ENCODE results near the gene TRIO. TPM values are rescaled to one million over a fixed set of nuclear protein-coding genes. Genes with fewer than 3 reads are reported as not detected.

The TRIO gene
- total and polyA plus RNA-seq, 2 donors = 35.8 to 233 TPM

- H3K36me3 ChIP-seq (ENCODE audit: insufficient read depth) = peaks cover 9% of the 10 kb centered on the region
Measured at GRCh38 chr5:14486996-14487896, 344.1 kb downstream of the TRIO start.

GRCh38 chr5:14487897-14488570 is 344.9 kb downstream of the TRIO start:
- no peak for DNase-seq (ENCODE audit: extremely low spot score)
- Histone ChIP-seq H3K4me3 (ENCODE audit: low read depth, low read length) (no peak overlapping the region), H3K4me1 (ENCODE audit: insufficient read depth) (no peaks in the 10 kb centered on the region), H3K36me3 (ENCODE audit: insufficient read depth) (peaks cover 7% of the 10 kb centered on the region), H3K27ac (ENCODE audit: low read depth) (no peak overlapping the region)
- WGBS = 85% methylated on average over 60 of the region's 60 CpGs

More at GRCh38 chr5:14486996-14487896, 344.1 kb downstream of the TRIO start:
- Histone ChIP-seq H3K4me3 (ENCODE audit: low read depth, low read length) (no peak overlapping the region), H3K4me1 (ENCODE audit: insufficient read depth) (no peaks in the 10 kb centered on the region), H3K27ac (ENCODE audit: low read depth) (no peak overlapping the region)
- no peak for DNase-seq (ENCODE audit: extremely low spot score)
- WGBS = 80% methylated on average over 62 of the region's 62 CpGs

GRCh38 chr5:14488709-14489108 is 345.6 kb downstream of the TRIO start:
- Histone ChIP-seq H3K4me3 (ENCODE audit: low read depth, low read length) (no peak overlapping the region), H3K4me1 (ENCODE audit: insufficient read depth) (no peaks in the 10 kb centered on the region), H3K27ac (ENCODE audit: low read depth) (no peak overlapping the region), H3K36me3 (ENCODE audit: insufficient read depth) (peaks cover 4% of the 10 kb centered on the region)
- WGBS = 90% methylated on average over 11 of the region's 11 CpGs
- no peak for DNase-seq (ENCODE audit: extremely low spot score)

- no peak overlapping the region for H3K27ac ChIP-seq (ENCODE audit: low read depth)
- no peak for DNase-seq (ENCODE audit: extremely low spot score)
- H3K36me3 ChIP-seq (ENCODE audit: insufficient read depth) = peaks cover 4% of the 10 kb centered on the region
- no peaks in the 10 kb centered on the region for H3K4me1 ChIP-seq (ENCODE audit: insufficient read depth)
- no peak overlapping the region for H3K4me3 ChIP-seq (ENCODE audit: low read depth, low read length)
- WGBS = 89% methylated on average over 5 of the region's 5 CpGs
Measured at GRCh38 chr5:14489643-14490042, 346.5 kb downstream of the TRIO start.

GRCh38 chr5:14490309-14490711 is 347.2 kb downstream of the TRIO start:
- DNase-seq (ENCODE audit: extremely low spot score) = no peak
- 79% methylated on average over 2 of the region's 2 CpGs for WGBS
- H3K27ac ChIP-seq (ENCODE audit: low read depth) = no peak overlapping the region
- peaks cover 4% of the 10 kb centered on the region for H3K36me3 ChIP-seq (ENCODE audit: insufficient read depth)
- no peak overlapping the region for H3K4me3 ChIP-seq (ENCODE audit: low read depth, low read length)
- H3K4me1 ChIP-seq (ENCODE audit: insufficient read depth) = no peaks in the 10 kb centered on the region

GRCh38 chr5:14491015-14491915 is 348.1 kb downstream of the TRIO start:
- Histone ChIP-seq H3K27ac (ENCODE audit: low read depth) (no peak overlapping the region), H3K36me3 (ENCODE audit: insufficient read depth) (peaks cover 4% of the 10 kb centered on the region), H3K4me1 (ENCODE audit: insufficient read depth) (no peaks in the 10 kb centered on the region), H3K4me3 (ENCODE audit: low read depth, low read length) (no peak overlapping the region)
- DNase-seq (ENCODE audit: extremely low spot score) = no peak
- 79% methylated on average over 21 of the region's 21 CpGs for WGBS

GRCh38 chr5:14492331-14492964 is 349.3 kb downstream of the TRIO start:
- no peak for DNase-seq (ENCODE audit: extremely low spot score)
- Histone ChIP-seq H3K4me3 (ENCODE audit: low read depth, low read length) (no peak overlapping the region), H3K27ac (ENCODE audit: low read depth) (no peak overlapping the region), H3K36me3 (ENCODE audit: insufficient read depth) (peaks cover 4% of the 10 kb centered on the region), H3K4me1 (ENCODE audit: insufficient read depth) (no peaks in the 10 kb centered on the region)
- WGBS = 88% methylated on average over 21 of the region's 21 CpGs

- H3K4me3 ChIP-seq (ENCODE audit: low read depth, low read length) = no peak overlapping the region
- no peaks in the 10 kb centered on the region for H3K4me1 ChIP-seq (ENCODE audit: insufficient read depth)
- no peak overlapping the region for H3K27ac ChIP-seq (ENCODE audit: low read depth)
- DNase-seq (ENCODE audit: extremely low spot score) = no peak
- H3K36me3 ChIP-seq (ENCODE audit: insufficient read depth) = no peaks in the 10 kb centered on the region
- 83% methylated on average over 5 of the region's 5 CpGs for WGBS
Measured at GRCh38 chr5:14495301-14495700, 352.2 kb downstream of the TRIO start.

GRCh38 chr5:14497311-14497710 is 354.2 kb downstream of the TRIO start:
- Histone ChIP-seq H3K27ac (ENCODE audit: low read depth) (no peak overlapping the region), H3K4me3 (ENCODE audit: low read depth, low read length) (no peak overlapping the region), H3K4me1 (ENCODE audit: insufficient read depth) (no peaks in the 10 kb centered on the region), H3K36me3 (ENCODE audit: insufficient read depth) (no peaks in the 10 kb centered on the region)
- DNase-seq (ENCODE audit: extremely low spot score) = no peak
- WGBS = 94% methylated on average over 7 of the region's 7 CpGs

- Histone ChIP-seq H3K4me1 (ENCODE audit: insufficient read depth) (no peaks in the 10 kb centered on the region), H3K36me3 (ENCODE audit: insufficient read depth) (no peaks in the 10 kb centered on the region), H3K27ac (ENCODE audit: low read depth) (no peak overlapping the region), H3K4me3 (ENCODE audit: low read depth, low read length) (no peak overlapping the region)
- no peak for DNase-seq (ENCODE audit: extremely low spot score)
- 85% methylated on average over 18 of the region's 18 CpGs for WGBS
Measured at GRCh38 chr5:14501353-14502293, 358.5 kb downstream of the TRIO start.

- no peak overlapping the region for H3K27ac ChIP-seq (ENCODE audit: low read depth)
- WGBS = 93% methylated on average over 10 of the region's 10 CpGs
- H3K36me3 ChIP-seq (ENCODE audit: insufficient read depth) = no peaks in the 10 kb centered on the region
- H3K4me1 ChIP-seq (ENCODE audit: insufficient read depth) = no peaks in the 10 kb centered on the region
- no peak overlapping the region for H3K4me3 ChIP-seq (ENCODE audit: low read depth, low read length)
- DNase-seq (ENCODE audit: extremely low spot score) = no peak
Measured at GRCh38 chr5:14502294-14502690, 359.1 kb downstream of the TRIO start.

- Histone ChIP-seq H3K36me3 (ENCODE audit: insufficient read depth) (no peaks in the 10 kb centered on the region), H3K4me1 (ENCODE audit: insufficient read depth) (no peaks in the 10 kb centered on the region), H3K4me3 (ENCODE audit: low read depth, low read length) (no peak overlapping the region), H3K27ac (ENCODE audit: low read depth) (no peak overlapping the region)
- 69% methylated on average over 9 of the region's 9 CpGs for WGBS
- no peak for DNase-seq (ENCODE audit: extremely low spot score)
Measured at GRCh38 chr5:14503017-14503680, 360.0 kb downstream of the TRIO start.

Measured in urinary bladder (tissue), 4 donors.